NCI-H82 treated with DMSO at 0.1 percent for 48 hours (cell line): ENCODE results near the gene DBX1.
"Not testable (repeated sequence)": the region's sequence is repeated elsewhere in the genome, so short reads cannot be mapped to it uniquely, and the experiment has no call there.

Experiments used
- DNase-seq: peaks from one replicate; lab custom pipeline; 2025; ENCODE audit not compliant: unreplicated experiment; lab: John Stamatoyannopoulos, UW

Gene DBX1, protein sequence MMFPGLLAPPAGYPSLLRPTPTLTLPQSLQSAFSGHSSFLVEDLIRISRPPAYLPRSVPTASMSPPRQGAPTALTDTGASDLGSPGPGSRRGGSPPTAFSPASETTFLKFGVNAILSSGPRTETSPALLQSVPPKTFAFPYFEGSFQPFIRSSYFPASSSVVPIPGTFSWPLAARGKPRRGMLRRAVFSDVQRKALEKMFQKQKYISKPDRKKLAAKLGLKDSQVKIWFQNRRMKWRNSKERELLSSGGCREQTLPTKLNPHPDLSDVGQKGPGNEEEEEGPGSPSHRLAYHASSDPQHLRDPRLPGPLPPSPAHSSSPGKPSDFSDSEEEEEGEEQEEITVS

DNA sequence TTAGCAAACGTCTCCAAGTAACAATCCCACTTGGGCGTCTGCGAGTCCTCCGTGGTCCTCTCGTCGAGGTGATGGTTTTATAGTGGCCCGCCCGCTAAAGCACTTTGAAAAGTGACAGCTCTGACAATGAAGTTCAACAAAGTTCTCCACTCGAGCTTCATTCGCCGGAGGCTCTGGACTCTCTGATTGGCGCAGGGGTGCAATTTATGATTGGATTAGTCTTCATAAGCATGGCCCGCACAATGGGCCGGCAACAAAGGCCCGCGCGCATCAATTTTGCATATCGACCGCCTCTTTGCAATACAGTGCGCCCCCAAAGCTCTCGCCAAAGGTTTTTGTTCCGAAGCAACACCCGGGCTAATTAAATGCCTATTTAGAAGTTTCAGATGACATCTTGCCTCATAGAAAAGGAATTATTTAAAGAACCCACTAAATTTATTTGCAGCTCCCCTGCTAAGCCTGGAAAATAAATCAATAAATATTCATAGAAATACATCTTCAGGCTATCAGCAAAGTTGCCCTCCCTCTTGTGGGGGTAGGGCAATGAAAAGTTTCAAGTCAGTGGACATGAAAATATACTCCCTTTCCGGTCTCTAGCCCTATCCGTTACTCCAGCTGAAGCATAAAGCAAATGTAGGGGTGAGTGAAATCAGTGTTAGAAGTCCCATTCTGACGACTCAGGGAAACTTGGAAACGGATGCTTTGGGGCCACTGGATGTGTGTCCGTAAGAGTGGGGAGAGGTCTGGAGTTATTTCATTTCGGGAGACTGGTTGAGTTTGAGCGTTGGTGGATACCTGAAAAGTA is at the start of gene DBX1:
TSS of gene DBX1 (minus strand) at position 51 of the 805 bp plus-strand sequence. CDS start 151 bp downstream, outside the sequence.
- DNase-seq: no peak

DNA sequence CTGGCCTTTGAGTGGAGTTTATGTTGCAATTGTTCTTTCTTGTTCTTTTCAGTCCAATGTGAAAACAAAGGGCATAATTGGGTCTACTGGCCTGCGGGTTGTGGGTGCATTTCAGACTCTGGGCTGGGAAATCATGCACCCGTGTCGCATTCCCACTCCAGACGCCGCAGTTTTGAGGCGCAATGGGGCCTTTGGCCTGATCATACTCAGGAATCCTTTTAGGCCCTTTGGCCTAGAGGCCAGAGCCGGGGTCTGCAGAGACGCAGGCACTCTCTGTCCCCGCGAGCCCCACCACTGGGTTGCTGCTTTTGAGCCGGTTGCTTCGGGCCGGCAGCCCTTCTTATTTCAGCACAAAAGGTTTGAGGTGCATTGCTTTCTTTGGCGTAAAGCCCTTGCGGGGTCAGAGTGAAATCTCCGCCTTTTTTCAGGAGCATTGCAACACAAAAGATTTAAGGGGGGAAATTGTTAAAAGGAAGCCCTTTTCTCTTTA is 48.4 kb upstream of the DBX1 start:
- no peak for DNase-seq

DNA sequence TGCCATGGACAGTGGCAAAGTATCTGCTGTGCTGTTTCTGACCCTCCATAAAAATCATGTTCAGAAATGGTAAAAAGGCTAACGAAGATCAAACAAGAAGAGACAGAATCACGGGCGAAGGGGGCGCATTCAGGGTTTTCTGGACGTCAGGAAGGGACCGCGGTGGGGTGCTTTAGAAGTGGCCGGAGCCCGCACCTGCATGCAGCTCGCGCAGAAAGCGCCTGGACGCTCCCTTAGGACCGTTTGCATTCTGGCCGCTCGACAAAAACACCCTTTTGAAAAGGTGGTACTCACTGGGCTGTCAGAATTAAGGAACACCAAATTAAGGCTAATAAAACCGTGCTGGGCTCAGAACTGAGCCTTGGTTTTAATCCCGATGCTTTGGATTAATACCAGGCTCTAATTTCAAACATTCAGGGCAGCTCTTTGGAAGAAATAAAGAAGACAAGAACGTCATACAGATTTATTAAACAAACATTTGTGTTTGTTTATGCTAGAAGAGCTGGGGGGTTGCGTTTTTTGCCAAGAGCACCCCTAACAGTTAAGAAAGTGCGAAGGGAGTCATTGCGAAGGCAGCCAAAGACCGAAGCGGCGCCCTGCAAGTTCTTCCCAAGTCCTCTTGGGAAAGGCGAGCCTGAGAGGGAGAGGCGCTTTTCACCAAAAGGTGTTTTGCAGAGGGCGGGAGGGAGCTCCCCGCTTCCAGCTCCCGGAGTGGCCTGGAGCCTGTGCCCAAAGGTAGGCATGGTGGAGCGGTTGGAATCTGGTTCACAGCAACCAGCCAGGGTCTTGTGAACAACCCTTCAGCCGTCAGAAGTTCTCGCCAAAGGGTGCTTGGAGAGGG is 47.7 kb upstream of the DBX1 start:
- no peak for DNase-seq

DNA sequence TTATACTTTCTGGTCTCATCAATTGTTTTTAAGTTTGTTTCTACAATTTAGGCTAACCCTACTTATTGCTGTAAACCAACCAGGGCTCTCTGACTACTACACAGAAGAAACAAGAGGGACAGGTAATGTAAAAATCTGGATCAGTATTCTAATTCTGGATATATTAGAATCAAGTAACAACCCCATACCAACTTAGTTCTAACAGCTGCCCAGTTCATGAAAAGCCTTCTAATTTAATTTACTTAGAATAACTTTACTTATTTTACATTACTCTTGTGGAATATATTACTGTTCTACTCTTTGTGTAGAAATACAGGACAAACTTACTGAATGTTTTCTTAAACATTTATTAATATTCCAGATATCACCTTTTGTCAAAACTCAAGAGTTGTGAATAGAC is 45.5 kb upstream of the DBX1 start:
- DNase-seq: no peak

DNA sequence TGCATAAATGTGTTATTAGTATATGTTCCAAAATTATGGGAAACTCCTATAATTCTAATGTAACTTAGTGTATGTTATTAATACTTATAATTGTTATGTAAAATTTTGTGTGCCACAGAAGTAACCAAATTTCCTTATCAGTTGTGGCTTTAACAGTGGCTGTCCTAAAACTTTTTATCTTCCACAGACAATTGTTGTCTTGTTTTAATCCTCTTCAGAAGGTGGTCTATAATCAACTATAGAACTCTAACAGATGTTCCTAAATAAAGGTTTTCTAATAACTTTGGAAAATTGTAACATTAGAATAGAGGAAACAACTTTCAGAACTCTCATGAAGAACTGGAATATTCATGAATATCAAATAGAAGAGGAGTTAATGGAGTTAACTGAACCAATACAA is 44.4 kb upstream of the DBX1 start:
- no peak for DNase-seq

DNA sequence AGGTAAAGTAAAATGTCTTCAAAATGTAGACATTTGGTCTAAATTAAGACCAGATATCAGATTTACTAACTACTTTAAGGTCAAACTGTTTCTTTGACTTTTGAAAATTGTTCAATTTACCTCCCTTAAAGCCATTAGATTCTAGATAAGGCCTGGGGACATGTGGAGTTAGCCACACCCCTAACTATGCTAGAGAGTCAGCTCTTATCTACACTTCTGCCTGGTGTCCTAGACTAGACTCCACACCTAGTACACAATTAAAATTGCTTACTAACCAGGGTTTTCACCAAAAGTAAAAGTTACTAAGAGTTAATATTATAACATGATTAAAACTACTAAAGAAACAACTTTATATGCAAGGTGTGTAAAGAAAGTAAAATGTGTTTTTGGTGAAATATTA is 43.6 kb upstream of the DBX1 start:
- no peak for DNase-seq

DNA sequence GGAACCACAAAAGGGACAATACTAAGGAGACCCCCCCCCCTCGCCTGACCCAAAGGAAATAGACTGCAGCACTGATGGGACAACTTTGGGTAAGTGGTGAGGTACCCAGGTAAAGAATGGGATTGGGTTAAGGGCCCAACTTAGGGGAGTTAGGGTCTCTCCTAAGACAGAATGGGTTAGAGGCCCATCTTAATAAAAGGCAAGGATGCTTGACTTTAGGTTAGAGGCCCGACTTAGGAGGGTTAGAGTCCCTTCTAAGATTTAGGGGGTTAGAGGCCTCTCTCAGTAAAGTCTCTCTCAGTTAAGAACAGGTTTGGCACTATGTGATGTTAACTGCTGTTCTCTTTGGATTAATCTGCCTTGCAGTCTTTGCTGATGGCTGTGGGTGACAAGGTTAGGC is 41.0 kb upstream of the DBX1 start:
- DNase-seq: no peak

DNA sequence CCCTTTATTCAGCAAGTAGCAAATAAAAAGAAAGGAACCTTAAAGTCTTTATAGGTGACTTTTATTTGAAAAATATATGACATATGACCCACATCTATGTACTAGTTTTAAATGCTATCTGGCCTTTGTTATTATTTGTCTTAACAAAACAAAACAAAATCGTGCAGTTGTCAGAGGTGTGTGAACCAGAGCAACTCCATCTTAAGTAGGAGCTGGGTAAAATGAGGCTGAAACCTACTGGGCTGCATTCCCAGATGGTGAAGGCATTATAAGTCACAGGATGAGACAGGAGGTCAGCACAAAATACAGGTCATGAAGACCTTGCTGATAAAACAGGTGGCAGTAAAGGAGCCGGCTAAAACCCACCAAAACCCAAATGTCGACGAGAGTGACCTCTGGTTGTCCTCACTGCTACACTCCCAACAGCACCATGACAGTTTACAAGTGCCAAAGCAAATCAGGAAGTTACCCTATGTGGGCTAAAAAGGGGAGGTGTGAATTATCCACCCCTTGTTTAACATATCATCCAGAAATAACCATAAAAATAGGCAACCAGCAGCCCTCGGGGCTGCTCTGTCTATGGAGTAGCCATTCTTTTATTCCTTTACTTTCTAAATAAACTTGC is 40.2 kb upstream of the DBX1 start:
- not testable (repeated sequence) for DNase-seq

DNA sequence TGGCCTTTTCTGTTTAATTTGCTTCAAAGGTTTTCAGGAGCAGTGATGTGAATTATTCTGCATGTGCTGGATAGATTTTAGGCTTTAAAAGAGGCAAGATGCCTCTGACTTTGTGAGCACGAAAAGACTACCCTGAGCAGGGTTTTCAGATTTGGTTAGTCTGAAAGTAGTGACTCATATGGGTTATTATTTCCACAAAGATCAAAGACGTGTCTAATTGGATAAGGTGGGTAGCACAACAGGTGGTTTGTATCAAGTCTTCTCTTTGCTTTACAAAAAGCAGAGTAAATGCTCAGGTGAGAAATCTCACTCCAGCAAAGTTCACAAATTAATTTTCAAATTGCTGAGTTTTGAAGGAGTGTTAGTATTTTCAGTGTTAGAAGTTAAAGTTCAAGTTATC is 37.6 kb upstream of the DBX1 start:
- peak; percentile 9 for DNase-seq

DNA sequence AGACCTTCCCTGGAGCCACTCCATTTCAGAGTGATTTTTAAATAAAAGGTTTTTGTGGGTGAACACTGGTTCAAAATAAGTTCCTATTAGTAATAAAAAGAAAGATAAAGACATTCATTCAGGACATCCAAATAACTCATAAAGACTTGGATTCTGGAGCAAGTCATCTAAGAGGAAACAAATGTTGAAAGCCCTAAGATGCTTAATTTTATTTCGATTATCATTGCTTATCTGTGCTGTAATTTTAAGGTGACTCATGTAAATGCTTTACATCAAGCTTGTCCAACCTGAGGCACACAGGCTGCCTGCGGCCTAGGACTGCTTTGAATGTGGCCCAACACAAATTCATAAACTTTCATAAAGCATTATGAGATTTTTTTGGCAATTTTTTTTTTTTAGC is 34.2 kb upstream of the DBX1 start:
- no peak for DNase-seq

DNA sequence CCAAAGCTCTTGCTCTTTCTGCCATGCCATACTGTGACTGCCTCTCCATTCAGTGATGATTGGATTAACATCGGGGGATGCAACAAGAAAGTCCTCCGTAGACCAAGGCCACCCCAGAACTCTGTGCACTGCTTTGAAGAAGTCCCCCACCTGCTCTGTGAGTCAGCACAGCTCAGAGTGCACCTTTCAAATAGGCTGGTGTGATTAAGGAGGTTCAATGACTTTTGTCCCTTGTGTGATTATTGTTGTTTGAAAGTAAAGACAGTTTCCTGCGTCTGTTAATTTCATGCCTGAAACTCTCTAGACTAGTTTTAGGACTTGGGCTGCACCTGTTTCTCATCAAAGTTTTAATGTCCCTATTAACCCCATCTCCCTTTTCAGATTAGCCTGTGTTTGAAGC is 33.0 kb upstream of the DBX1 start:
- DNase-seq: no peak

DNA sequence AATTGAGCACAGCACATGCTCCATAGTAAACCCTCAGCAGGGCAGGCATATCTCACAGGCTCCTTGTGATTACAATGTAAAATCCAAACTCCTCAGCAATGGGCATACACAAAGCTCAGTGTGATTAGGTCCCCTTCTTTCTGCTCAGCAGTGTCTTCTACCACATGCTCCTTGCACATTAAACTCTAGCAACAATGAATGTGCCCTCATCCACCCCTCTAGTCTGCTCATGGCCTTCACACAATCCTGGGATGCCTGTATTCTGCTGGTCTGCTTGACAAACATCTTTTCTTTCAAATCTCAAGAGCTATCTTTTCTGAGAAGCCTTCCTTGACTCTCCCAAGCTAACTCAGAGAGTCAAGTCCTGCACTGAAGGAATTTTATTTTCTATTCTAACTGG is 32.4 kb upstream of the DBX1 start:
- no peak for DNase-seq

DNA sequence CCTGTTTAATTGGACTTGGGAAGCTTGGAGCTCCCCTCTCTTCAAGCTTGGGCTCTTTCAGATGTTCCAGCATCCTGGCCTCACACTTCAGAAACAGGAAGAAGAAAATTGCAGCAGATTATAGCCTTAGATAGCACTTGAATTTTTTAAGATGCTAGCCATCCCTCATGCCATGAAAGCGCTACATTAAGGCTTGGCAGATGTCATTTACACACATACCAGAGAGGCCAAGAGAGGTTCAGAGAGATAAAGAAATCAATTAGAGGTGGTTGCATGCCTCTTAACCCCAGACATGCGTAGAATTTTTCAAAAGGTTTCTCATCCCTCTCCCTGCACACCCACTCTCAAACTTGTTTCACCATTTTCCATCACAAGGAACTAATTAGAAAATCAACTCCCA is 31.9 kb upstream of the DBX1 start:
- no peak for DNase-seq

DNA sequence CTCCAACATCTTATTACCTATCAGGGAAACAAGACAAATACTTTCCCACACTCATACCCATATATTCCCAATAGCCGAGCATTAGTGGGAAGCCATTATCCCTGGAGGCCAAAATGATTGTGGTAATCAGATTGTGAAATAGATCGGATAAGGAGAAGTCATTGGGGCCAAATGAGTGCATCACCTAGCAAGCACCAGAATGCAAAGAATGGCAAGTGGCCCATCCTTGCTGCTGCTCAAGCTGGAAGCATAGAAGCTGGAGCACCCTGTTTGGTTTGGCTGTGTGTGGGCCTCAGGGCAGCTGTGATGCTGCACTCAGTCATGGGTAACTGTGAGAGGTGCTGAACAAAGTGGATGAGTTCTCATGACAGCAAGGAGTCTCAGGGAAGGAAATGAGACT is 18.7 kb upstream of the DBX1 start:
- peak; percentile 73 for DNase-seq

DNA sequence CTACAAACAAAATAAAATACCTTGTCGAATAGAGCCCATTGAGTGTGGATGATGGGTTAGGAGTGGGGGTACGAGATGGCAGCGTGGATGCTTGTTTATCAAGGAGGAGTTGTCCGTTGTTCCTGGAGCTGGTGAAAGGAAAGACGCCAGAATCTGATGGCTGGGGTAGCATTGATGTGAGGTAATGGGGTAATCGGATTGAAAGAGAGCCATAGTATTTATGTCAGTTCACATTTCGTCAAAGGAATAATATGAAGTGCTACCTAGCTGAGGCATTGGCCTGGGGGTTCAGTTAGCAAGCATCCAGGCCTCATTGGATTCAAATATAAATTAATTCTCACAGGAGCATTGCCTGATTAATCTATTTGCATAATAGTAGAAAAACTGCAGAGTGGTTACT is 16.9 kb upstream of the DBX1 start:
- peak; percentile 69 for DNase-seq

DNA sequence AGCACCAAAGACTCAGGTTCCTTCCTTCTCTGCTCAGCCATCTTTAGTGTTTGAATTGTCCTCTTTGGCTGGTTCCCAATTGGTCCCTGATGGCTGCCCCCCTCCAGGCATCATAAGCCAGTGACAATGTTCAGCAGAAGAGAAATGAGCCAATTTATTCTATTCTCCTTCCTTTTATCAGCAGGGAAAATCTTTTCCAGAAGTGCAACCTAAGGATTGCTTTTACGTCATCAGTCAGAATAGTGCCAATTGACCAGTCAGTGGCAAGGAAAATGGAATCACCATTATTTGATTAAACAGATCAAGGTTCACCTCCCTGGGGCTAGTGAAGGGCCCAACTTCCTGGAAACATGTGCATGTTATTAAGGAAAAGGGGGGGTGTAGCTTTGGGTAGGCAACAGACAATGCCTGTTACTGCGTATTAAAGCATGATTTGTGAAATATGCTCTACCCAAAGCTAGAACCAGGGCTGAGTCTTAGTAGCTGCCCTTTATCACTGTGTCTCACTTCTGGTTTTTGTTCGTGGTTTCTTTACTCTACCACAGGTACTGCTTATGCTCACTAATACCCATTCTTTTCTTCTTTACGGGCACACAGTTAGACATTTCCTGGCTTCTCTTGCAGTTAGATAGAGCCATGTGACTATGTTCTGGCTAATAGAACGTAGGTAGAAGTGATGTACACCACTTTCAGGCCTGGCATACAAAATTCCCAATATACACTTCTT is 12.6 kb upstream of the DBX1 start:
- DNase-seq: no peak

DNA sequence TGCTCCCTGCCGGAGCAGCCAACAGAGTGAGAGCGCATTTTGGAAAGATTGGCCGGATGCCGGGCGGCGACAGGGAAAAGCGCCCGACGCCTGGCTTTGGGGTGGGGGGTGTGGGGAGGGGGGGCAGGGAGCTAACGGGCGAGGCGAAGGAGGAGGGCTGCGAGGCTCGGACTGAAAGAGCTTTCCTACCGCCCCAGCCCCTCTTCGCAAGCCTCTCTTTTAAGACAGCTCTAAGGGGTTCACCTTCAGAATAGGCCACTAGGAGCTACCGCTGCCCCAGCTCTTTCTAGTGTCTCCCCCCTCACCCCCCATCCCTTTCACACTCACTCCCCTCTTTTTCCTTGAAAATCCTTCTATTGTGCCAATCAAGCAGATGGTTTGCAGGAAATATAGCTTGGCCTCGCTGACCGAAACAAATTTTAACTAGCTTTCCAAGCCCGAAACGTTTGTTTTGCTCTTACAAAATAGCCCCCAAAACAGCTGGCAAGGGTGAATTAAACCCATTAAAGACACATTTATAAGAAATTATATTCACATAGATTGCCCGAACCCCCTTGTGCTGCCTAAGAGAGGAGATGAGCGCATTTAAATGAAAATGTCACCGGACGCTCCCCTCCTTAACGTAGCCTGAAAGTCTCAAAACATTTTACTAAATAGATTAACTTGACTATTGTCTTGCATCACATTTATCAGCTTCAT is 3.7 kb upstream of the DBX1 start:
- no peak for DNase-seq

DNA sequence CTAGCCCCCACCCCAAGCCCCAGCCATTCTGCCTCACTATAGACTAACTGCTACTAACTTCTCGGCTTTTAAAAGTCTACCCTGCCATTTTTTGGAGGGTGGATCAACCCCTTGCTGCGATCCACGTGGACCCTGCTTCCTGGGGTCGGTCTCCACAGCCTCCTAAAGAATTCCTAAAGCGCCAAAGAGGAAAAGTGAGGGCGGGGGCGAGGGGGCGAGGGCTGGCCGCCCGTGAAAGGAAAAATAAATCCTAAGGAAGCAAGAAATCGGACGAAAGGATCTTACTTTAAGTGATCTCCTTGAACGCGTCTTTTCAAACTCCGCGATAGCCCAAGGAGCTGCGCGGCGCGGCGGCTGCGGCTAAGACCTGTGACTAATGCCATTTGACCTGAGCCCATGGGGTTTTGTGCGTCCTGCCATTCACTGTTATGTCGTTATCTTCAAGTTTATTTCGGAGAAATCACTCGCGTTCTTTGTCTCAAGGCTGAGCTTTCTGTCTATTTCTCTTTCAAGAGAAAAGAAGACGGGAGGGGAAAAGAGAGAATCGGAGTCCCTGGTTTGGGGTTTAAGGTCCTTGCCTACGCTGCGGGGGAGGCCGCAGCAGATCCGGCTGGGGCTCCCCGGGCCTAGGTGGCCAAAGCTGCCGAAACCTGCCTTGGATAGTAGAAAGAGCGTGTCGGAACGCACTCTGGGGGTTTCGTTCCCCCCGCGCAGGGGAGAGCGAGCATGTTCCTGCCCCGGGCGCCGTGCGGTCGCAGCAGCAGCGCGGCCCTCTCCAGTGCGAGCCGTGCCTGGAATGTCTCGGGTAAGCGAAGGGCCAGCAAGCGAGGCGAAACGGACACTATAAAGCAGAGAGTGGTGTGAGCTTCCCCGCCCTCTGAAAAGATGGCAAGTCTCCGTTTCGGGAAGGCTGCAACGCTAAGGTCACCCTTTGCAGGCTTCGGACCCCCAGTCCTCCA is 2.8 kb upstream of the DBX1 start:
- no peak for DNase-seq
